ENCODE measurements around the gene FSIP1. TPM values are rescaled to one million over a fixed set of nuclear protein-coding genes. Genes with fewer than 3 reads are reported as not detected.
A peak's percentile ranks its signal among the peaks of the same experiment; 100 is the strongest.

Gene FSIP1
- total RNA-seq, 1 donor from 2014 or later = 0.54 TPM

DNA sequence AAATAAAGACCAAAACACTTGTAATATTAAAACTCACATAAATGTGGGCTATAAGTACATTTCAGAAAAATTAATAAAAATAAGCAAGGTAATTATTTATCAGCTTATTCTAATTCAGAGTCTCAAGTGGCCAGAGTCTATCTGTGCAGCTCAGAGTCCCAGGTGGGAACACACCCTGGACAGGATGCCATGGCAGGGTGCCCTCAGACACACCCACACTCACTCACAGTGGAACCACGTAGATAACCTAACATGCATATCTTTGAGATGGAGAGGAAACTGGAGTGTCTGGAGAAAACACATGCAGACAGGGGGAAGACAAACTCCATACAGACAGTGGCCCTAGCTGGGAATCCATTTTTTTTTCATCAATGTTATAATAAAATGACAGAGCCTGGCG lies 37.2 kb downstream of the FSIP1 start:
- DNase-seq (ENCODE audit: extremely low spot score, unreplicated experiment) = no peak
- no peaks in the 10 kb centered on the region for H3K9me3 Mint-ChIP-seq (ENCODE audit: unreplicated experiment)
- TF ChIP-seq, protein P1, sequence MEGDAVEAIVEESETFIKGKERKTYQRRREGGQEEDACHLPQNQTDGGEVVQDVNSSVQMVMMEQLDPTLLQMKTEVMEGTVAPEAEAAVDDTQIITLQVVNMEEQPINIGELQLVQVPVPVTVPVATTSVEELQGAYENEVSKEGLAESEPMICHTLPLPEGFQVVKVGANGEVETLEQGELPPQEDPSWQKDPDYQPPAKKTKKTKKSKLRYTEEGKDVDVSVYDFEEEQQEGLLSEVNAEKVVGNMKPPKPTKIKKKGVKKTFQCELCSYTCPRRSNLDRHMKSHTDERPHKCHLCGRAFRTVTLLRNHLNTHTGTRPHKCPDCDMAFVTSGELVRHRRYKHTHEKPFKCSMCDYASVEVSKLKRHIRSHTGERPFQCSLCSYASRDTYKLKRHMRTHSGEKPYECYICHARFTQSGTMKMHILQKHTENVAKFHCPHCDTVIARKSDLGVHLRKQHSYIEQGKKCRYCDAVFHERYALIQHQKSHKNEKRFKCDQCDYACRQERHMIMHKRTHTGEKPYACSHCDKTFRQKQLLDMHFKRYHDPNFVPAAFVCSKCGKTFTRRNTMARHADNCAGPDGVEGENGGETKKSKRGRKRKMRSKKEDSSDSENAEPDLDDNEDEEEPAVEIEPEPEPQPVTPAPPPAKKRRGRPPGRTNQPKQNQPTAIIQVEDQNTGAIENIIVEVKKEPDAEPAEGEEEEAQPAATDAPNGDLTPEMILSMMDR (IDR thresholded peaks at IDR 0.05) = no peak
- no peak overlapping the region for H3K27ac Mint-ChIP-seq (ENCODE audit: unreplicated experiment)
- no peaks in the 10 kb centered on the region for H3K27me3 Mint-ChIP-seq (ENCODE audit: unreplicated experiment)
- peaks cover 2% of the 10 kb centered on the region for H3K36me3 Mint-ChIP-seq (ENCODE audit: unreplicated experiment)
- peaks cover 33% of the 10 kb centered on the region for H3K4me1 Mint-ChIP-seq (ENCODE audit: unreplicated experiment)
- no peak overlapping the region for H3K4me3 Mint-ChIP-seq (ENCODE audit: unreplicated experiment)

- Mint-ChIP-seq H3K27ac (ENCODE audit: unreplicated experiment) (no peak overlapping the region), H3K4me3 (ENCODE audit: unreplicated experiment) (no peak overlapping the region), H3K36me3 (ENCODE audit: unreplicated experiment) (peaks cover 2% of the 10 kb centered on the region), H3K9me3 (ENCODE audit: unreplicated experiment) (no peaks in the 10 kb centered on the region), H3K4me1 (ENCODE audit: unreplicated experiment) (peaks cover 33% of the 10 kb centered on the region), H3K27me3 (ENCODE audit: unreplicated experiment) (no peaks in the 10 kb centered on the region)
- no peak for DNase-seq (ENCODE audit: extremely low spot score, unreplicated experiment)
- TF ChIP-seq, protein P1 (IDR thresholded peaks at IDR 0.05) = no peak
These were observed 38.1 kb downstream of the FSIP1 start for GRCh38 chr15:39744334-39745103.

DNA sequence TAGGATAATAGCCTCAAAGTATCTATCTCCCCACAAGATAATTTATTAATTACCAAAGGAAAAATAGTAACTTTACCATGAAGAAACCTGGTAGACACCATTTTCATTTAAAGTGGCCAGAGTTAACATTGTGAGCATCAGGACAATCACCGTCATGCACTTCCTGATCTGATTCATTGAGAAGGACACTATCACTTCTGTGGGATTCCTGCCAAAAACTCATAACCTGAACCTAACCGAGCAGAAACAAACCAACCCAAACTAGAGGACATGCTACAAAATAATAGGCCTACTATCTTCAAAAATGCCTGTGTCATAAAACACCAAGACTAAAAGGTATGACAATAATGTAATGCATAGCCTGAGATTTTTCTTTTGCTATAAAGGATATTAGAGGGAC lies 39.0 kb downstream of the FSIP1 start:
- TF ChIP-seq, protein P1 (IDR thresholded peaks at IDR 0.05) = no peak
- H3K27ac Mint-ChIP-seq (ENCODE audit: unreplicated experiment) = no peak overlapping the region
- H3K27me3 Mint-ChIP-seq (ENCODE audit: unreplicated experiment) = no peaks in the 10 kb centered on the region
- H3K4me3 Mint-ChIP-seq (ENCODE audit: unreplicated experiment) = no peak overlapping the region
- H3K36me3 Mint-ChIP-seq (ENCODE audit: unreplicated experiment) = peaks cover 2% of the 10 kb centered on the region
- no peaks in the 10 kb centered on the region for H3K9me3 Mint-ChIP-seq (ENCODE audit: unreplicated experiment)
- no peak for DNase-seq (ENCODE audit: extremely low spot score, unreplicated experiment)
- H3K4me1 Mint-ChIP-seq (ENCODE audit: unreplicated experiment) = peaks cover 27% of the 10 kb centered on the region

- peak overlapping the region; percentile 28 for H3K27ac Mint-ChIP-seq (ENCODE audit: unreplicated experiment)
- no peaks in the 10 kb centered on the region for H3K36me3 Mint-ChIP-seq (ENCODE audit: unreplicated experiment)
- DNase-seq (ENCODE audit: extremely low spot score, unreplicated experiment) = no peak
- H3K9me3 Mint-ChIP-seq (ENCODE audit: unreplicated experiment) = no peaks in the 10 kb centered on the region
- TF ChIP-seq, protein P1 (IDR thresholded peaks at IDR 0.05) = no peak
- H3K4me1 Mint-ChIP-seq (ENCODE audit: unreplicated experiment) = peaks cover 17% of the 10 kb centered on the region
- H3K4me3 Mint-ChIP-seq (ENCODE audit: unreplicated experiment) = no peak overlapping the region
- H3K27me3 Mint-ChIP-seq (ENCODE audit: unreplicated experiment) = no peaks in the 10 kb centered on the region
These were observed 41.4 kb downstream of the FSIP1 start for GRCh38 chr15:39741258-39741657.

GRCh38 chr15:39738998-39739397 lies 43.6 kb downstream of the FSIP1 start:
- TF ChIP-seq, protein P1 (IDR thresholded peaks at IDR 0.05) = no peak
- no peaks in the 10 kb centered on the region for H3K36me3 Mint-ChIP-seq (ENCODE audit: unreplicated experiment)
- peaks cover 20% of the 10 kb centered on the region for H3K4me1 Mint-ChIP-seq (ENCODE audit: unreplicated experiment)
- H3K27ac Mint-ChIP-seq (ENCODE audit: unreplicated experiment) = no peak overlapping the region
- no peaks in the 10 kb centered on the region for H3K9me3 Mint-ChIP-seq (ENCODE audit: unreplicated experiment)
- H3K4me3 Mint-ChIP-seq (ENCODE audit: unreplicated experiment) = no peak overlapping the region
- DNase-seq (ENCODE audit: extremely low spot score, unreplicated experiment) = no peak
- H3K27me3 Mint-ChIP-seq (ENCODE audit: unreplicated experiment) = no peaks in the 10 kb centered on the region

All from osteocyte (in vitro differentiated cells).